ENCODE results near the gene RUNX1. TPM values are rescaled to one million over a fixed set of nuclear protein-coding genes. Genes with fewer than 3 reads are reported as not detected.
A peak's percentile ranks its signal among the peaks of the same experiment; 100 is the strongest.
"Not testable (repeated sequence)": the region's sequence is repeated elsewhere in the genome, so short reads cannot be mapped to it uniquely, and the experiment has no call there.

RUNX1 gene
- total RNA-seq, 2 donors from 2014 or later, result 112 to 136 TPM

DNA sequence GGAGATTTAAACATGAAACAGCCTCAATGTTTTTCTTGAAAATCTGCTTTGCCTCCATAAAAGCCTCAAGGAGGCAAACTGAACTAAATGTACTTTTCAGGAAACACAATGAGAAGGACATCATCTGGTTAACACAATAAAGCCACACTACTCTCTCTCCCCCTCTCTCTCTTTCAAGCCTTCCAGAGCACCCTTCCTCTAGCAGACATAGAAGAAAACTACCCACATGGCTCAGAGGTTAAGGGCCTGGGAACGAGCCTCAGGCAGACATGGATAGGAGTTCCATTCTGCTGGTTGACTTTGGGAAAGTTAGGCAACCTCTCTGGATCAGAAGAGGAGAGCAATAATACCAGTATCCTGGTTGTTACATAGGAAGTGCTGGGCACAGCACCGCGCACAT is 42.9 kb downstream of the RUNX1 start:
- Mint-ChIP-seq H3K27me3 (no peaks in the 10 kb centered on the region), H3K27ac (peak overlapping the region; percentile 69), H3K4me1 (peaks cover 72% of the 10 kb centered on the region), H3K36me3 (ENCODE audit: low read depth) (peaks cover 16% of the 10 kb centered on the region), H3K9me3 (no peaks in the 10 kb centered on the region), H3K4me3 (peak overlapping the region; percentile 55)
- no peak for ATAC-seq (replicated peaks)

DNA sequence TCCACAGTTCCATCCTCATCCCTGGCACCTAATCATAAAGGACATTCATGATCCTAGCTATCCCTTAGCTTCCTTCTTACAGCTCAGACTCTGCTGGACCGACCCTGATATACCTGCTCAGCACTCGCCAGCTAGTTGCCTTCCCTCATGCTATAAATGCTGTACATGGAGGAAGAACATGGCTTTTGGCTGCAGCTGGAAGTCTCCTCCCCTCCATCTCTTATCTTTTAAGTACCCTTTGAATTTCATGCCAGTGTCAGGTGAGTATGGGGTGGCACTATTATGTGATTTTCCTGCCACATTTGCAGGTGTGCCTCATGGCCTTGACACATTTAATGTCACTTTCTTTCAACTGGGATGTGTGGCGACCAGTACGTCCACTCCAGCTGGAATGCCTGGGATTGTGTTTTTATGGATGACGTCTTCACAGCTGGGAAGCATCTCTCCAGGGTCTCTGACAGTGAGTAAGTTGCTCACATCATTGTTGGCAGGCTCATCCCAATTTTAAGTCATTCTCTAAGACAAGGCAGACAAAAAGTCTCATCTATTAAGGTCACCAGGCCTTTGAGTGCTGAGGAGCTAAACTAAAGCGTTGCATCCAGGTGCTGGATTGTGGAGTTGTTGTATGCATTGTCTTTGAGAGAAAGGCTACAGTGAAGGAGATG is 43.4 kb downstream of the RUNX1 start:
- Mint-ChIP-seq H3K36me3 (ENCODE audit: low read depth) (peaks cover 15% of the 10 kb centered on the region), H3K4me1 (peaks cover 76% of the 10 kb centered on the region)

DNA sequence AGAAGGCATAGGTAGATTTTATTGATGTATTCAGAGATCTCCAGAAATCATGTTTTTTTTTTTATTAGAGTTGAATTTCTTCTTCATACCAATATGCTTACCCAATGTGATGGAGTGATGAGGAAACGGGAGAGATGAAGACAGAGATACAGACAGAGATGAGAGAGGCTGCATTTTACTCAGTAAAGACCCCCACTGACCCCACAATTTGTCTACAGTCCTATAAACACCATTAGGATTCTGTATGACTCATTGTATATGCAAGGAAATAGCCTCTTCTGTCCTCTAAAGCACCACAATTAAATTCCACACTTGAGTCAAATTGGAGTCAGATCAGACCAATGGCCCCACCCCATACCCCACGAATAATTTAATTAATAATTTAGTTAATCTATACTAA is 44.0 kb downstream of the RUNX1 start:
- ATAC-seq (replicated peaks), result no peak
- Mint-ChIP-seq H3K4me1 (peaks cover 73% of the 10 kb centered on the region), H3K36me3 (ENCODE audit: low read depth) (peaks cover 11% of the 10 kb centered on the region)

More for the DNA sequence above, 43.4 kb downstream of the RUNX1 start:
- ATAC-seq (replicated peaks), result no peak
- Mint-ChIP-seq H3K27me3 (no peaks in the 10 kb centered on the region), H3K9me3 (no peaks in the 10 kb centered on the region), H3K27ac (peak overlapping the region; percentile 69), H3K4me3 (peak overlapping the region; percentile 55)

DNA sequence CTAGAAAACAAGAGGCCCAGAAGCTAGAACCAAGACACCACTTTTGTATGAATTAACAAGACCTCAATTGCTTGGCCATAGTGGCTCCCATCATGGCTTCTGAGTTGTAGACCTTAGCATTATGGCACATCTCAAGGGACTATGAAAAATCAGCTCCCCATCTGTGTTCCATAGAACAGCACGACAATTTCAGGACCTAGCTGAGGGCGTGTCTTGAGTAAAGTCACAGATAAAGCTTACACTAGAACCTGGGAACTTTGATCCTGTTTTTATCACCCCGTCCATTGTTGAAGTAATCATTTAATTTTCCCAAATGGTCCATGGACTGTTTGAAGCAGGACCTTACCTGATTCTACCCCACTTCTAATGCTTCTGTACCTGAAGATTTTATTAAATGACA is 44.8 kb downstream of the RUNX1 start:
- H3K9me3 Mint-ChIP-seq, result no peaks in the 10 kb centered on the region
- H3K36me3 Mint-ChIP-seq (ENCODE audit: low read depth), result peaks cover 18% of the 10 kb centered on the region
- ATAC-seq (replicated peaks), result no peak

More for the DNA sequence above, 44.0 kb downstream of the RUNX1 start:
- H3K9me3 Mint-ChIP-seq, result no peaks in the 10 kb centered on the region
- peak overlapping the region; percentile 69 for H3K27ac Mint-ChIP-seq
- H3K27me3 Mint-ChIP-seq, result no peaks in the 10 kb centered on the region
- H3K4me3 Mint-ChIP-seq, result peak overlapping the region; percentile 55

DNA sequence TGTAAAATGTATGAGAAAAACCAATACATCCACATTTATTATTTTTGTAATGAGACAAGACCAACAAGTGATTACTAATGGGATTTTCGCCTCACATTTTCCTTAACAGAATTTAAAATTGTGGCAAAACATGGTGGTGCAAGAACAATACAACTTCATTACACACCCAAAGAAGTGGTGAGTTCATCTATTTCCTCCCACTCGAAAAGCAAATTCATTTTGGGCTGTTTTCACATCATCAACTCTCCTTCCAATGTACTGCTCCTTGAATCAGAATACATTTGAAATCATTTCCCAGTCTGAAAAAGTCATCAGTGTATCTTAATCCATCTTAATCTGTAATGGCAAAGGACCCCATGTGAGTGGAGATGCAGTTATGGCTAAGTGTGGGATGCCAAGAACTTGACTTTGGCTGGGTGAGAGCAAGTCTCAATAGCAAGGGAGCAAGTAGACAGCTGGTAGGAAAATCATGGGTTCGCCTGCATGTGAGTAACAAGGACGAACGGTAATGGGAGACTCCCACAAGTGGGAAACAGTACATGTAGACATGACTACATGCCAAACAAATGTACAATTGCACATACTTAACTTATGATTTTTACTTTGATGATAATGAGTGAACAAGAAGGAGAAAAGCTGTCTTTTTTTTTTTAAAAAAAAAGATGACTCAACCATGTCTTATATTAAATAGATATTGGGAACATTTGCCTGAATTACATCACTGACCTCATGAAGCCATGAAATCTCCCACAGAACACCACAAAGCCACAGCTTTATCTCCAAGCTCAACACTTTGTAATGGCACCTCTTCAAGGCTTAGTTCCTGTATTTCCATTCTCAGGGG is 46.0 kb downstream of the RUNX1 start:
- H3K27me3 Mint-ChIP-seq, result no peaks in the 10 kb centered on the region
- peaks cover 88% of the 10 kb centered on the region for H3K4me1 Mint-ChIP-seq
- H3K4me3 Mint-ChIP-seq, result peak overlapping the region; percentile 55
- peak overlapping the region; percentile 77 for H3K27ac Mint-ChIP-seq
- no peaks in the 10 kb centered on the region for H3K9me3 Mint-ChIP-seq
- peak; percentile 73 for ATAC-seq (replicated peaks)
- peaks cover 22% of the 10 kb centered on the region for H3K36me3 Mint-ChIP-seq (ENCODE audit: low read depth)

More for the DNA sequence above, 44.8 kb downstream of the RUNX1 start:
- H3K4me1 Mint-ChIP-seq, result peaks cover 77% of the 10 kb centered on the region
- no peaks in the 10 kb centered on the region for H3K27me3 Mint-ChIP-seq
- peak overlapping the region; percentile 69 for H3K27ac Mint-ChIP-seq
- peak overlapping the region; percentile 55 for H3K4me3 Mint-ChIP-seq

DNA sequence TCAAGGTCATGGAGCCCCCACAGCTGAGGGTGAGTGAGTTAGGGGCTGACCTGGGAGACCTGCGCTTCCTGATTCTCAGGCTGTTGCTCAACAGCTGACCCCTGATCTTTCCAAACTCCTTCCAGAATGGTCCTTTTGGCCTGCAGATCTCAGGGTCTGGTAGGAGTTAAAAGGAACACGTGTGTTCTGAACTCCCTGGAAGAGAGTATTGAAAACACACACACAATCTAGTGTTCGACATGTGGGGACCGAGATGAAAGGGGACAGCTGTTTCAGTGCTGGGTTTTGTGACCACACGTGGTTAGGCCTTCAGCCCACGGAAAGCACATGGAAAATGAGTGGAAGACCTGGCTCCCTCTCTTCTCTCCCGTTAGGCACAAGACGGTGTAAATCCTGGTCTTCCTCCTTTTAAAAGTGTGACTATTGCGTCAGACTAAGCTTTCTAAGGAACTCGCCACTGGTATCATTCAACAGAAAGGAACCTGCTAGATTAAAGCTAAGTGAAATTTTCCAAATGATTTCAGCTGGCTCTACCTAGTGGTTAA is 49.6 kb downstream of the RUNX1 start:
- Mint-ChIP-seq H3K27me3 (no peaks in the 10 kb centered on the region), H3K9me3 (no peaks in the 10 kb centered on the region), H3K36me3 (ENCODE audit: low read depth) (peaks cover 11% of the 10 kb centered on the region), H3K4me3 (peak overlapping the region; percentile 80), H3K27ac (peak overlapping the region; percentile 87), H3K4me1 (peaks cover 78% of the 10 kb centered on the region)
- ATAC-seq (replicated peaks), result no peak

DNA sequence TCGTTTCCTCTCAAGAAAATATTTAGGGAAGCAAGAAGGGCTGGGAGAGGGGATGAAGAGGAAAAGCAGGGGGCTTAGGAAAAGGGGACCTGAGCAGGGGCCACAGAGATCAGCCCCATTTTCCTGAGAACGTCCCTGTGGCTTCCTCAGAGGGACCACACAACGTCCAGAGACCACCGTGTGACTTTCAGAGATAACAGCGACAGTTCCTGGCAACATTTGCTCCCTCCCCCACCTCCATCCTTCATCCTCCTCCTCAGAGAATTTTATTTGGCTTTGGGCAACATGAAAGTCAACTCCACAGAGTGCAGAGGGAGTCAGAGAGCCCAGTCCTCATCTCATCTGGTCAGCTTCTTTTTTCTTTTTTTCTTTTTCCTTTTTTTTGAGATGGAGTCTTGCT is 50.9 kb downstream of the RUNX1 start:
- H3K9me3 Mint-ChIP-seq, result no peaks in the 10 kb centered on the region
- H3K4me3 Mint-ChIP-seq, result peak overlapping the region; percentile 80

DNA sequence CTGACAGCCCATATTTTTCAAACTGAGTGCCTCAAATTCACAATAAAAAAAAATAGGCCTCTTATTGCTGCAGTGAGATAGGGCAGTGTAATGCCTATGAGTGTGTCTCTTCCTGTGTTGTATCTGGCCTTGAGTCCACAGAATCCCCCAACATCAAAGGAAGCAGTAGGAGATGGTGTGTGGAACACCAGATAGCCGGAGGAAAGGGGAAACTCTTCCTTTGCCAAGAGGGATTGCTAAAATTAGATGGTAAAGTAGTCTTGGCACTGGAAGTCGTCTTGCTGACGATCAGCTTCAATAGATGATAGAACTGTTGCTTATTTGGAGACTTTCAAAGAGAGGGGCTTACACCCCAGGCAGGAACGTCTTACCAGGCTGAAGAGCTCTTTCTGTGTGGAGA is 51.8 kb downstream of the RUNX1 start:
- Mint-ChIP-seq H3K4me3 (peak overlapping the region; percentile 80), H3K9me3 (no peaks in the 10 kb centered on the region), H3K4me1 (peaks cover 64% of the 10 kb centered on the region), H3K27ac (peak overlapping the region; percentile 85), H3K36me3 (ENCODE audit: low read depth) (peaks cover 11% of the 10 kb centered on the region), H3K27me3 (no peaks in the 10 kb centered on the region)
- ATAC-seq (replicated peaks), result no peak

More for the DNA sequence above, 50.9 kb downstream of the RUNX1 start:
- no peaks in the 10 kb centered on the region for H3K27me3 Mint-ChIP-seq
- no peak for ATAC-seq (replicated peaks)
- peak overlapping the region; percentile 87 for H3K27ac Mint-ChIP-seq
- peaks cover 69% of the 10 kb centered on the region for H3K4me1 Mint-ChIP-seq
- H3K36me3 Mint-ChIP-seq (ENCODE audit: low read depth), result peaks cover 11% of the 10 kb centered on the region

DNA sequence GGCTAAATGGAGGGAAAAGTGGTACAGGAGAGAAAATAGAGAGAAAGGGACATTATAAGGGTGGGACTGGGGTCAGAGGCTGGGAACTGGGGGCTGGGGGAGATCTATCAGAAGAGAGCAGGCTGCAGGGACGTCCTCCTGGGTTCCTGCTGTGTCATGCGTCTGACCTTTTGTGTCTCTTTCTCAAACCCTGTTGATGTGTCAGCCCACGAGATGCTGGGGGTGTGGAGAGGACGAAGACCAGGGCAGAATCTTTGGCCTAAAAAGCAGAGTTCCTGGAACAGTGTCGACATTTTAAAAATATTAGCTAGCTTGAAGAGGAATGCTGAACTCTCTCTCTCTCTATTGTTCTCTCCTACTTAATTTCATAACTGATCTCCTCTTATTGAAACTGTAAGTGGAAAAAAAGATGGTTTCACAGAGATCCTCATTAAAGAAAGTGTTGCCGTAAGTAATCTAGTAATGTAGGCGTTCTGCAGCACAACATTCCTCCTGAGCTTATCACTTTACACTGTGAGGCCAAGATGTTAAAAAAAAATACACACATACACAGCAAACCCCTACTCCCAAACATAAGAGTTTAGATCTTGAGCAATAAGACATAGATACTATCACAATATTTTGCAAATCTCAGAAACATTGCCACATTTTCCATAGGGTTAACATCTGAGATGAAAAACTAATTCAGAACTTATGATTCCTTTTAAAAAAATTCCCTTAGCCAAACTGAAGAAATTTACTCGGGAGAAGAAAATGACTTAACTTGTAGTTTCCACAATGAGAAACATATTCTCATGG is 52.6 kb downstream of the RUNX1 start:
- Mint-ChIP-seq H3K27ac (peak overlapping the region; percentile 85), H3K4me3 (peak overlapping the region; percentile 80), H3K27me3 (no peaks in the 10 kb centered on the region), H3K36me3 (ENCODE audit: low read depth) (peaks cover 13% of the 10 kb centered on the region), H3K9me3 (no peaks in the 10 kb centered on the region), H3K4me1 (peaks cover 61% of the 10 kb centered on the region)
- peak; percentile 62 for ATAC-seq (replicated peaks)

DNA sequence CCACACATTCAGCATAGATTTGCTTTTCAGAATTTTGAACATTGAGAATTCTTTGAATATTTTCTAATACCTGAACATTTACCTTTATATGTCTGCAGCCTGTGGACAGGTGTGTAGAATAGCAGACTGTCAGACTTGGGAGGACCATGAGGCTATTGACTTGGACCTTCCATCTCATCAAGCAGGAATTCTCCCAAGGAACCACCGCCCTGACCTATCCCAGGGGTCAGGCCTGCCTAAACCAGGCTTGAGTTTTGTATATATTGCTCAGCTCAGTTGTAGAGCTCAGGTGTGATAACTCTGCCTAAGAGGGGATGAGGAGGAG is 53.2 kb downstream of the RUNX1 start:
- Mint-ChIP-seq H3K4me3 (peak overlapping the region; percentile 80), H3K9me3 (no peaks in the 10 kb centered on the region), H3K27ac (peak overlapping the region; percentile 85), H3K36me3 (ENCODE audit: low read depth) (peaks cover 18% of the 10 kb centered on the region), H3K4me1 (peaks cover 61% of the 10 kb centered on the region), H3K27me3 (no peaks in the 10 kb centered on the region)
- ATAC-seq (replicated peaks), result no peak

DNA sequence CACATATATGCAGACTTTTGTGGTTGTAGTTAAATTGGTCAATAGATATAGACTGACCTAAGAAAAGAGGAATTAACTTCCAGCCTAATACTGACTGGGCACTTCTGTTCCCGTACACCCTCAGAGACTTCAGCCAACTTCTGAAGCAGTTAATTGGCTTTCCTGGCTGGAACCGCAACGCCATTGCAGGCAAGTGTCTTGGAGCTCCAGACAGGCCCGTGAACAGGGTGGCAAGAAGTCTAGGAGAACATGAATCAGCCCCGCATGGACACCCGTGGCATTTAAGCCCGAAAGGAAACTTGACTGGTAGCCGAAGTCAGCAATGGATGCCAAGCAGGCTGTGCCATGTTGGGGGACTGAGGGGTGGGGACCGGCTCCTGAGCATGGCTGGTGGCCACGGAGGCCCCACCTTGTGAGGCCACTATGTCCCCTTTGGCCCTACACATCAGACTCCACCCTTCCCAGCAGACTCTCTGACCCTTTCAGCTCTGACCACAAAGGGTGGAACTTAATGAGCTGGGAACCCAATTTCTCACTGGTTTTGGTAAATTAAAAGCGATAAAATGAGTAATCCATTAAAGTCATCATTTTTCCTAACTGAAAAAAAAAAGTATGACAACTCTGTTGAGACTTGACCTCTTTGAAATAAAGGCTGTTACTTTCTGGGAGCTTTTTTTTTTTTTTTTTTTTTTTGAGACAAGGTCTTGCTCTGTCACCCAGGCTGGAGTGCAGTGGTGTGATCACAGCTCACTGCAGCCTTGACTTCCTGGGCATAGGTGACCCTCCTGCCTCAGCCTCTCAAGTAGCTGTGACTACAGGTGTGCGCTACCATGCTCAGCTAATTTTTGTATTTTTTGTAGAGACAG is 54.1 kb downstream of the RUNX1 start:
- H3K4me1 Mint-ChIP-seq, result peaks cover 60% of the 10 kb centered on the region
- ATAC-seq (replicated peaks), result peak; percentile 75

DNA sequence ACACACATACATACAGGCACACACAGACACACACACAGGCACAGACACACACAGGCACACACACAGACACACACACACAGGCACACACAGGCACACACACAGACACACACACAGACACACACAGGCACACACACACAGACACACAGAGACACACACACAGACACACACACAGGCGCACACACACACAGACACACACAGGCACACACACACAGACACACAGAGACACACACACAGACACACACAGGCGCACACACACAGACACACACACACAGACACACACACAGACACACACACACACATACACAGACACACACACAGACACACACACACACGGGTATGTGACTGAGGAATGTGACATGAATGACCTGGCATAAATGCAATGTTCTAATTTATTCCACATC is 55.6 kb downstream of the RUNX1 start:
- H3K9me3 Mint-ChIP-seq; ATAC-seq (replicated peaks); H3K4me3 Mint-ChIP-seq; H3K27me3 Mint-ChIP-seq; H3K27ac Mint-ChIP-seq; H3K36me3 Mint-ChIP-seq (ENCODE audit: low read depth): not testable (repeated sequence)
- peaks cover 58% of the 10 kb centered on the region for H3K4me1 Mint-ChIP-seq

More for the DNA sequence above, 54.1 kb downstream of the RUNX1 start:
- Mint-ChIP-seq H3K9me3 (no peaks in the 10 kb centered on the region), H3K27me3 (no peaks in the 10 kb centered on the region), H3K4me3 (peak overlapping the region; percentile 80), H3K36me3 (ENCODE audit: low read depth) (peaks cover 18% of the 10 kb centered on the region), H3K27ac (peak overlapping the region; percentile 85)

DNA sequence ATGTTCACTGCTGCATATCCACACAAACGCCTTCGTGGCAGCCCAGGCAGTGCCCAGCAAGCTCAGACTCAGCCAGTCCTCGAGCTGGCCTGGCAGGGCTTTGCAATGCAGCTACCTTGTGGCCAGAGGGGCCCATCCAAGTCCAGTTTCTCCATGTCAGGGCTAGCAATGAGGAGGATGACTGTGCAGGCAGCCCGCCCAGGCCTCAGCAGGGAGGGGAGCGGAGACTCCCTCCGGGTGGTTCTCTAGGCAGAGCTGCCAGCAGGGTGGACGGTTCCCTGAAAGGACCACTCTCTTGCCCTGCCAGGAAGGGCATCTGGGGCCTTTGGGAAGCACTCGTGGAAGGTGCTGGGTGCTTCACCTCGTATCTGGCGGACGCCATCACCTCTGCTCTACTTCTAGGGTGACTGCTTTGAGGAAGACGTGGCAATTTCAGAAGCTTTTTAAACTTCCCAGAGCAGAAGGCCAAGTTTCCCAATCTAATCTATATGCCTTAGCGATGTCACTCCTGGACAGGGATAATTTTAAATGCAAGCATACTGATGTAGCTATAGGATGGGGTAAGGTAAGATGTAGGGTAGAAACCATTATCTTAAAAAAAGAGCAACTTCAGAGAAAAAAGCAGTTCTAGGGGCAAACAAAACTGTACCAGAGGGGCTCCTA is 56.2 kb downstream of the RUNX1 start:
- Mint-ChIP-seq H3K4me1 (peaks cover 58% of the 10 kb centered on the region), H3K36me3 (ENCODE audit: low read depth) (peaks cover 7% of the 10 kb centered on the region), H3K9me3 (no peaks in the 10 kb centered on the region), H3K27ac (no peak overlapping the region), H3K4me3 (no peak overlapping the region), H3K27me3 (no peaks in the 10 kb centered on the region)
- no peak for ATAC-seq (replicated peaks)
